Neuronal stem cell (in vitro differentiated cells): ENCODE measurements around the gene SH3RF2.

Source experiments
- DNase-seq: peaks from one replicate; pipeline ENCODE4 v3.0.0-alpha.2; 2013; ENCODE audit warnings: low spot score
- H2AFZ ChIP-seq: one replicate; pipeline ENCODE4 v1.6.1; 2013; ENCODE audit warnings: mild to moderate bottlenecking, low read length, inconsistent platforms
- H2AK5ac ChIP-seq: 2 replicates; pipeline ENCODE4 v1.6.1; 2013; ENCODE audit warnings: low read depth, mild to moderate bottlenecking, inconsistent platforms, low read length, moderate library complexity, mixed read lengths
- H2BK120ac ChIP-seq: 2 replicates; pipeline ENCODE4 v1.6.1; 2013; ENCODE audit warnings: low read depth, mild to moderate bottlenecking, inconsistent platforms, low read length, moderate library complexity, mixed read lengths
- H2BK12ac ChIP-seq: one replicate; pipeline ENCODE4 v1.6.1; 2013; ENCODE audit warnings: low read length, inconsistent platforms
- H2BK15ac ChIP-seq: 2 replicates; pipeline ENCODE4 v1.6.1; 2013; ENCODE audit warnings: mild to moderate bottlenecking, low read length, inconsistent platforms, mixed read lengths
- H2BK5ac ChIP-seq: one replicate; pipeline ENCODE4 v1.6.1; 2013; ENCODE audit warnings: inconsistent platforms, mild to moderate bottlenecking, low read length, moderate library complexity
- H3K14ac ChIP-seq: one replicate; pipeline ENCODE4 v1.6.1; 2013; ENCODE audit warnings: low read length, inconsistent platforms
- H3K18ac ChIP-seq: 2 replicates; pipeline ENCODE4 v1.6.1; 2013; ENCODE audit warnings: low read length, inconsistent platforms
- H3K23ac ChIP-seq: 2 replicates; pipeline ENCODE4 v1.6.1; 2013; ENCODE audit warnings: low read depth, mild to moderate bottlenecking, mixed read lengths, low read length, inconsistent platforms; ENCODE audit not compliant: poor library complexity
- H3K27ac ChIP-seq: replicated peaks from 3 replicates; pipeline ENCODE4 v1.5.1; 2013; ENCODE audit warnings: low read length, inconsistent platforms
- H3K27me3 ChIP-seq, 3 experiments: 2 replicates each; pipeline ENCODE4 v1.6.1; 2013; ENCODE audit warnings: low read length in 3 of 3, mild to moderate bottlenecking in 2 of 3, inconsistent platforms in 1 of 3, low read depth in 1 of 3, mixed read lengths in 1 of 3, moderate library complexity in 1 of 3; ENCODE audit not compliant: control insufficient read depth in 3 of 3, insufficient read depth in 3 of 3
- H3K36me3 ChIP-seq, 2 donors: replicated peaks in 1 of 2; 2 replicates each; pipeline ENCODE4 v1.6.1; 2013; ENCODE audit warnings: low read length in 2 of 2; ENCODE audit not compliant: control insufficient read depth in 2 of 2, insufficient read depth in 2 of 2
- H3K4ac ChIP-seq: 2 replicates; pipeline ENCODE4 v1.6.1; 2013; ENCODE audit warnings: inconsistent platforms, mild to moderate bottlenecking, low read length, moderate library complexity
- H3K4me1 ChIP-seq, 2 donors: 1 replicate in 1 of 2; 2 replicates in 1 of 2; pipeline ENCODE4 v1.6.1; 2013; ENCODE audit warnings: low read length in 2 of 2, low read depth in 1 of 2; ENCODE audit not compliant: control insufficient read depth in 2 of 2, insufficient read depth in 1 of 2
- H3K4me2 ChIP-seq: one replicate; pipeline ENCODE4 v1.6.1; 2013; ENCODE audit warnings: mild to moderate bottlenecking, low read length, inconsistent platforms; ENCODE audit not compliant: insufficient read depth, poor library complexity, severe bottlenecking
- H3K4me3 ChIP-seq, 2 donors: 2 replicates each; pipeline ENCODE4 v1.5.1; 2013; ENCODE audit warnings: low read length in 2 of 2, mild to moderate bottlenecking in 2 of 2, inconsistent platforms in 1 of 2, moderate library complexity in 1 of 2
- H3K79me1 ChIP-seq: one replicate; pipeline ENCODE4 v1.6.1; 2013; ENCODE audit warnings: low read depth, mild to moderate bottlenecking, inconsistent platforms, low read length, moderate library complexity
- H3K9ac ChIP-seq: one replicate; pipeline ENCODE4 v1.6.1; 2013; ENCODE audit warnings: mild to moderate bottlenecking, low read depth, low read length, inconsistent platforms; ENCODE audit not compliant: poor library complexity
- H3K9me3 ChIP-seq, 2 donors: replicated peaks in 1 of 2; 2 replicates each; pipeline versions ENCODE3 to v1.6.1; 2013; ENCODE audit warnings: low read length in 2 of 2, mild to moderate bottlenecking in 2 of 2, inconsistent platforms in 1 of 2, low read depth in 1 of 2, mixed read lengths in 1 of 2, moderate library complexity in 1 of 2; ENCODE audit not compliant: control insufficient read depth in 2 of 2, insufficient read depth in 1 of 2
- H4K8ac ChIP-seq: one replicate; pipeline ENCODE4 v1.6.1; 2013; ENCODE audit warnings: low read depth, mild to moderate bottlenecking, inconsistent platforms, low read length, moderate library complexity
- H4K91ac ChIP-seq: one replicate; pipeline ENCODE4 v1.6.1; 2013; ENCODE audit warnings: low read length, low read depth, mild to moderate bottlenecking, inconsistent platforms; ENCODE audit not compliant: poor library complexity
- WGBS, 2 donors: extraction: QIAGEN DNeasy Blood & Tissue Kit; methylation state at CpG; one replicate each; pipeline ENCODE4 v1.1.7; 2013; ENCODE audit warnings: missing lambda C conversion rate in 2 of 2, mixed read lengths in 1 of 2; ENCODE audit not compliant: insufficient read length in 2 of 2, insufficient replicate concordance in 1 of 2; ENCODE audit errors: extremely low coverage in 2 of 2; 5-methylcytosine and 5-hydroxymethylcytosine counted together

Gene SH3RF2

GRCh38 chr5:146068977-146069779, 132.8 kb downstream of the SH3RF2 start:
- Histone ChIP-seq H4K91ac (no peak overlapping the region), H4K8ac (no peak overlapping the region)
- no CpG with 5 or more reads among the region's 6 CpGs for WGBS, 2 donors

GRCh38 chr5:146069780-146070099, 133.4 kb downstream of the SH3RF2 start:
- Histone ChIP-seq H3K23ac (no peak overlapping the region), H3K4me2 (no peak overlapping the region), H3K36me3 (no peaks in the 10 kb centered on the region), H3K4me1 (peaks cover 0 to 3% of the 10 kb centered on the region in 2 donors), H3K4me3 (no peak overlapping the region), H2AFZ (no peak overlapping the region), H4K8ac (no peak overlapping the region), H3K27me3 (no peaks in the 10 kb centered on the region), H3K9ac (no peak overlapping the region), H2BK12ac (no peak overlapping the region), H3K4ac (no peak overlapping the region), H3K9me3 (no peaks in the 10 kb centered on the region), H2BK120ac (no peak overlapping the region), H2AK5ac (no peak overlapping the region), H3K79me1 (no peaks in the 10 kb centered on the region), H2BK5ac (no peak overlapping the region), H3K27ac (no peak overlapping the region), H4K91ac (no peak overlapping the region), H3K14ac (no peak overlapping the region), H2BK15ac (no peak overlapping the region), H3K18ac (no peak overlapping the region)
- DNase-seq, result no peak
- no CpG with 5 or more reads among the region's 2 CpGs for whole genome bisulfite sequencing, 2 donors

More at GRCh38 chr5:146068977-146069779, 132.8 kb downstream of the SH3RF2 start:
- H3K9ac ChIP-seq, result no peak overlapping the region
- no peak overlapping the region for H2AFZ ChIP-seq
- no peaks in the 10 kb centered on the region for H3K79me1 ChIP-seq
- H3K23ac ChIP-seq, result no peak overlapping the region
- H3K4me3 ChIP-seq, result no peak overlapping the region
- peaks cover 0 to 3% of the 10 kb centered on the region in 2 donors for H3K4me1 ChIP-seq
- H3K27ac ChIP-seq, result no peak overlapping the region
- no peaks in the 10 kb centered on the region for H3K36me3 ChIP-seq
- H2BK12ac ChIP-seq, result no peak overlapping the region
- no peak overlapping the region for H3K4me2 ChIP-seq
- H2BK120ac ChIP-seq, result no peak overlapping the region
- H2BK5ac ChIP-seq, result no peak overlapping the region
- no peaks in the 10 kb centered on the region for H3K27me3 ChIP-seq
- no peaks in the 10 kb centered on the region for H3K9me3 ChIP-seq
- no peak overlapping the region for H3K4ac ChIP-seq
- DNase-seq, result no peak
- no peak overlapping the region for H2BK15ac ChIP-seq
- no peak overlapping the region for H2AK5ac ChIP-seq
- H3K14ac ChIP-seq, result no peak overlapping the region
- H3K18ac ChIP-seq, result no peak overlapping the region

DNA sequence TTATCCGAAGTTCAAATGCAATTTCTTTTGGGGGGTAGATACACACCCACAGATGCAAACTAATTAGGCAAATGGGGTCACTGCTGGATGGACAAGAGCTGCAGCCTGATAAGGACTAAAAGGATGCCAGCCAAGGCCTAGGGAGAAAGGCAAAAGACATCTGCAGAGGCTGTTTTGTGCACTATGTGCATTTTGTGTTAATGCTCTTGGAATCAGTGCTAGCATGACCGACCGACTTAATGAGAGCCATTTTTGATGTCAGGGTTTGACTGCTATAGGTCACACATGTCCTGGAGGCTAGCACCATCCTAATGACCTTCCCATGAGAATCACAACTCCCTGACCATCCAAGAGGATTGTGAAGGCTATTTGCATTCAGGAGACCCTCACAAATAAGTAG, 134.4 kb downstream of the SH3RF2 start:
- no CpG with 5 or more reads among the region's 3 CpGs for WGBS, 2 donors
- Histone ChIP-seq H2AK5ac (no peak overlapping the region), H2BK5ac (no peak overlapping the region), H3K4me1 (peaks cover 0 to 3% of the 10 kb centered on the region in 2 donors), H3K14ac (no peak overlapping the region), H3K36me3 (no peaks in the 10 kb centered on the region), H3K27me3 (peaks cover 0 to under 1% (median 0%) of the 10 kb centered on the region in 3 experiments), H4K91ac (no peak overlapping the region), H2BK12ac (no peak overlapping the region), H2BK15ac (no peak overlapping the region), H3K9ac (no peak overlapping the region), H2BK120ac (no peak overlapping the region), H3K4me2 (no peak overlapping the region), H3K79me1 (no peaks in the 10 kb centered on the region), H3K27ac (no peak overlapping the region), H2AFZ (no peak overlapping the region), H4K8ac (no peak overlapping the region), H3K4ac (no peak overlapping the region), H3K4me3 (no peak overlapping the region), H3K23ac (no peak overlapping the region), H3K9me3 (no peaks in the 10 kb centered on the region), H3K18ac (no peak overlapping the region)
- no peak for DNase-seq

DNA sequence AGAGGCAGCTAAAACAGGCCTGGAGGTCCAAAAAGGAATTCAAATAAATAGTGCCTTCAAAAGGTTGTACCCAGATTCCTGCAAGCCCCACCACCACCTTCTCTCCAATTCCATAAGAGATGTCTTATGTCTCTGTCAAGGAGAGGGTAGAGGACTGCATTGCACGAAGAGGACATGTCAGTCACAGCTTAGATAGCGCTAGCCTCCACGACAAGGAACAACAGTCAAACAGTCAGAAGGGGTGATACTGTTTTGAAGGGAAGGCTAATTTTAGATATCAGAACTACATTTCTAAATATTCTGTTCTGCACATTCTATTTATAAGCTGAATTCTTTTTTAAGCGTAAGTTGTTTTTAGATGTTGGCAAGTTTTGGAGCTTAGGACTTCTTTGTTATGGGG, 134.8 kb downstream of the SH3RF2 start:
- H3K9ac ChIP-seq, result no peak overlapping the region
- no CpG with 5 or more reads among the region's 4 CpGs for WGBS, 2 donors
- H4K91ac ChIP-seq, result no peak overlapping the region
- H2BK120ac ChIP-seq, result no peak overlapping the region
- no peaks in the 10 kb centered on the region for H3K9me3 ChIP-seq
- no peak overlapping the region for H3K14ac ChIP-seq
- no peak overlapping the region for H3K27ac ChIP-seq
- H3K36me3 ChIP-seq, result no peaks in the 10 kb centered on the region
- H3K4me2 ChIP-seq, result no peak overlapping the region
- DNase-seq, result no peak
- no peak overlapping the region for H3K4me3 ChIP-seq
- H3K27me3 ChIP-seq, result peaks cover 0 to 4% (median 0%) of the 10 kb centered on the region in 3 experiments
- peaks cover 0 to 6% of the 10 kb centered on the region in 2 donors for H3K4me1 ChIP-seq
- no peak overlapping the region for H2BK12ac ChIP-seq
- H3K4ac ChIP-seq, result no peak overlapping the region
- no peak overlapping the region for H4K8ac ChIP-seq
- no peak overlapping the region for H2AFZ ChIP-seq
- H3K79me1 ChIP-seq, result no peaks in the 10 kb centered on the region
- no peak overlapping the region for H2BK15ac ChIP-seq
- no peak overlapping the region for H3K18ac ChIP-seq
- no peak overlapping the region for H2AK5ac ChIP-seq
- no peak overlapping the region for H2BK5ac ChIP-seq
- no peak overlapping the region for H3K23ac ChIP-seq
